ENCODE measurements around the gene MAP2.

Gene MAP2

GRCh38 chr2:209495855-209496585, 72.2 kb downstream of the MAP2 start:
- Mint-ChIP-seq H3K27ac (peak overlapping the region; percentile 0 to 63 (median 31)), H3K4me3 (no peak overlapping the region), H3K4me1 (no peaks in the 10 kb centered on the region), H3K9me3 (peaks cover 49% of the 10 kb centered on the region), H3K27me3 (ENCODE audit: low read depth) (no peaks in the 10 kb centered on the region), H3K36me3 (ENCODE audit: low read depth) (peaks cover 21% of the 10 kb centered on the region)
- no peak for TF ChIP-seq CTCF (IDR thresholded peaks at IDR 0.05; ENCODE audit: unreplicated experiment in 3 of 3)

- Mint-ChIP-seq H3K9me3 (peaks cover 43% of the 10 kb centered on the region), H3K27ac (peak overlapping the region in 2 of 3 experiments; percentile 0 to 63), H3K4me3 (no peak overlapping the region), H3K4me1 (no peaks in the 10 kb centered on the region), H3K27me3 (ENCODE audit: low read depth) (no peaks in the 10 kb centered on the region), H3K36me3 (ENCODE audit: low read depth) (peaks cover 15% of the 10 kb centered on the region)
- TF ChIP-seq CTCF (IDR thresholded peaks at IDR 0.05; ENCODE audit: unreplicated experiment in 3 of 3) = no peak
These were observed 72.7 kb downstream of the MAP2 start for GRCh38 chr2:209496586-209496982.

GRCh38 chr2:209498614-209499013, 74.8 kb downstream of the MAP2 start:
- Mint-ChIP-seq H3K9me3 (peaks cover 26% of the 10 kb centered on the region), H3K27ac (no peak overlapping the region), H3K4me1 (no peaks in the 10 kb centered on the region), H3K27me3 (ENCODE audit: low read depth) (no peaks in the 10 kb centered on the region), H3K36me3 (ENCODE audit: low read depth) (peaks cover 14% of the 10 kb centered on the region), H3K4me3 (no peak overlapping the region)
- no peak for TF ChIP-seq CTCF (IDR thresholded peaks at IDR 0.05; ENCODE audit: unreplicated experiment in 3 of 3)

GRCh38 chr2:209499069-209499468, 75.2 kb downstream of the MAP2 start:
- no peak for TF ChIP-seq CTCF (IDR thresholded peaks at IDR 0.05; ENCODE audit: unreplicated experiment in 3 of 3)
- peaks cover 14% of the 10 kb centered on the region for H3K36me3 Mint-ChIP-seq (ENCODE audit: low read depth)
- H3K27me3 Mint-ChIP-seq (ENCODE audit: low read depth) = no peaks in the 10 kb centered on the region
- H3K4me1 Mint-ChIP-seq = no peaks in the 10 kb centered on the region
- peaks cover 25% of the 10 kb centered on the region for H3K9me3 Mint-ChIP-seq
- no peak overlapping the region for H3K27ac Mint-ChIP-seq
- no peak overlapping the region for H3K4me3 Mint-ChIP-seq

- no peak for TF ChIP-seq CTCF (IDR thresholded peaks at IDR 0.05; ENCODE audit: unreplicated experiment in 3 of 3)
- Mint-ChIP-seq H3K36me3 (ENCODE audit: low read depth) (peaks cover 14% of the 10 kb centered on the region), H3K9me3 (peaks cover 19% of the 10 kb centered on the region), H3K4me1 (no peaks in the 10 kb centered on the region), H3K27ac (no peak overlapping the region), H3K4me3 (no peak overlapping the region), H3K27me3 (ENCODE audit: low read depth) (no peaks in the 10 kb centered on the region)
These were observed 77.7 kb downstream of the MAP2 start for GRCh38 chr2:209501579-209501978.

- Mint-ChIP-seq H3K36me3 (ENCODE audit: low read depth) (peaks cover 1% of the 10 kb centered on the region), H3K27ac (no peak overlapping the region), H3K27me3 (ENCODE audit: low read depth) (no peaks in the 10 kb centered on the region), H3K9me3 (no peaks in the 10 kb centered on the region), H3K4me3 (no peak overlapping the region), H3K4me1 (no peaks in the 10 kb centered on the region)
- TF ChIP-seq CTCF (IDR thresholded peaks at IDR 0.05; ENCODE audit: unreplicated experiment in 3 of 3) = no peak
These were observed 81.6 kb downstream of the MAP2 start for GRCh38 chr2:209505410-209505809.
